LHCN-M2 (cell line): ENCODE data around the gene CIZ1. TPM values are rescaled to one million over a fixed set of nuclear protein-coding genes. Genes with fewer than 3 reads are reported as not detected.

Source experiments
- total RNA-seq: library from RNA; depleted of rRNA; stranded (reverse); fragments of >200 nt; gene quantifications from 2 replicates; pipeline ENCODE4 v1.2.3, GENCODE V29; 2014; rRNA removed

Gene CIZ1
- total RNA-seq, 1 experiment from 2014 or later = 57.0 TPM

Other genes starting within 250 kb of the CIZ1 start
- gene EEIG1, start 210.6 kb downstream of the CIZ1 start, total RNA-seq = 4.8 and 12.2 TPM in 2 replicates
- 13.5 and 14.0 TPM in 2 replicates for gene NAIF1, start 124.3 kb downstream of the CIZ1 start, total RNA-seq
- gene SLC25A25, start 123.3 kb downstream of the CIZ1 start, total RNA-seq = 24.9 and 25.2 TPM in 2 replicates
- gene PTGES2, start 63.8 kb downstream of the CIZ1 start, total RNA-seq = 60.7 and 62.8 TPM in 2 replicates
- gene LCN2, start 42.1 kb downstream of the CIZ1 start, total RNA-seq = not detected in 2 replicates
- gene BBLN, start 31.3 kb downstream of the CIZ1 start, total RNA-seq = 180 and 197 TPM in 2 replicates
- 0.17 TPM in 1 of 2 replicates, not detected in the other for gene DNM1, start 11.8 kb upstream of the CIZ1 start, total RNA-seq
- 73.2 and 76.5 TPM in 2 replicates for gene GOLGA2, start 84.4 kb upstream of the CIZ1 start, total RNA-seq
- 40.9 and 41.7 TPM in 2 replicates for gene SWI5, start 84.7 kb upstream of the CIZ1 start, total RNA-seq
- gene TRUB2, start 130.9 kb upstream of the CIZ1 start, total RNA-seq = 15.6 and 19.2 TPM in 2 replicates
- gene COQ4, start 131.3 kb upstream of the CIZ1 start, total RNA-seq = 32.9 and 40.1 TPM in 2 replicates
- 37.3 and 37.5 TPM in 2 replicates for gene SLC27A4, start 149.0 kb upstream of the CIZ1 start, total RNA-seq
- 46.4 and 49.4 TPM in 2 replicates for gene URM1, start 179.8 kb upstream of the CIZ1 start, total RNA-seq
- gene CERCAM, start 229.3 kb upstream of the CIZ1 start, total RNA-seq = 103 and 117 TPM in 2 replicates